A673 (cell line): ENCODE measurements around the gene ERF.

Experiments used
- EZH2 ChIP-seq: fragments of 200-600 bp; sonication (generic); IDR thresholded peaks from 2 replicates; pipeline ENCODE4 v1.6.1; 2017; ENCODE audit warnings: borderline replicate concordance, low read depth, mild to moderate bottlenecking, mixed read lengths, antibody characterized with exemption, low read length; ENCODE audit not compliant: poor library complexity, severe bottlenecking
- TF ChIP-seq, protein P1 (sequence below): fragments of 300-800, 200-600 bp; sonication (generic); conservative IDR thresholded peaks from 2 replicates; pipeline ENCODE4 v1.5.1; 2017; ENCODE audit warnings: low read depth, mild to moderate bottlenecking, antibody characterized with exemption, low read length, moderate library complexity, mixed read lengths

DNA sequence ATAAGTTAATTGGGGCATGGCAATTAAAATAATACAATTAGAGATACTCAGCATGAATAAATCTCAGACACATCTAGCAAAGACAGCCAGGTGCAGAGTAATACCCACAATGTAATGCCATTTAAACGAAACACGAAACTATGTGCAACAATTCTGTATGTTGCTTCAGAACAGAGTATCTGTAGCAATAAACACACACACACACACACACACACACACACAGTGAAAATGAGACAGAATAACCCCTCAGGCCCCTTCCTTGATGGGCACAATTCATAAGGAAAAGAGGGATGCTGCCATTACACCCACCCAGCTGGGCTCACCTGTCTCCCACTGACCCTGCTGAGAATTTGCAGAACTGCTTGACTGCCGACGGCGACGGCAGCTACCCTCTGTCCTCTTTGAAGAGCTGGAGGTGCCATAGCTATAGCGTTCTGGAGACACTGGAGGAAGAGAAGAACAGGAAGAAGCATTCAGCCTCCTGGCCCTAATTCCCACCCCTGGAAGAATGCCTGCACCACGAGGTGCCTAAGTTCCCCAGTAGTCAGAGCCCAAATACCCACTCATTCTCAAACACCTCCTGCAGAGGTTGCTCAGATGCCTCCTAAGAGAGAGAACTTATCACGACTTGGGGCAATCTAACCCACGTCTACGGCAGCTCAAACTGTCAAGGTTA is 40.0 kb downstream of the ERF start:
- TF ChIP-seq, protein P1, sequence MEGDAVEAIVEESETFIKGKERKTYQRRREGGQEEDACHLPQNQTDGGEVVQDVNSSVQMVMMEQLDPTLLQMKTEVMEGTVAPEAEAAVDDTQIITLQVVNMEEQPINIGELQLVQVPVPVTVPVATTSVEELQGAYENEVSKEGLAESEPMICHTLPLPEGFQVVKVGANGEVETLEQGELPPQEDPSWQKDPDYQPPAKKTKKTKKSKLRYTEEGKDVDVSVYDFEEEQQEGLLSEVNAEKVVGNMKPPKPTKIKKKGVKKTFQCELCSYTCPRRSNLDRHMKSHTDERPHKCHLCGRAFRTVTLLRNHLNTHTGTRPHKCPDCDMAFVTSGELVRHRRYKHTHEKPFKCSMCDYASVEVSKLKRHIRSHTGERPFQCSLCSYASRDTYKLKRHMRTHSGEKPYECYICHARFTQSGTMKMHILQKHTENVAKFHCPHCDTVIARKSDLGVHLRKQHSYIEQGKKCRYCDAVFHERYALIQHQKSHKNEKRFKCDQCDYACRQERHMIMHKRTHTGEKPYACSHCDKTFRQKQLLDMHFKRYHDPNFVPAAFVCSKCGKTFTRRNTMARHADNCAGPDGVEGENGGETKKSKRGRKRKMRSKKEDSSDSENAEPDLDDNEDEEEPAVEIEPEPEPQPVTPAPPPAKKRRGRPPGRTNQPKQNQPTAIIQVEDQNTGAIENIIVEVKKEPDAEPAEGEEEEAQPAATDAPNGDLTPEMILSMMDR: no peak
- no peak for TF ChIP-seq EZH2
